Measurements from ENCODE around the gene MT1G.

GRCh38 chr16:56682703-56683397 lies 15.0 kb upstream of the MT1G start:
- no peak for TF ChIP-seq ZBTB7A (IDR thresholded peaks at IDR 0.05; ENCODE audit: low read depth)
- no peak for TF ChIP-seq MAX (IDR thresholded peaks at IDR 0.05)
- no peak for TF ChIP-seq FOXM1 (IDR thresholded peaks at IDR 0.05; ENCODE audit: borderline replicate concordance, low read depth)
- no peak for TF ChIP-seq CREB1 (IDR thresholded peaks at IDR 0.05; ENCODE audit: low read depth)
- TF ChIP-seq USF1 (IDR thresholded peaks at IDR 0.05) = no peak

All from Ishikawa (cell line).